ENCODE measurements around the gene MS4A7.

MS4A7 gene

DNA sequence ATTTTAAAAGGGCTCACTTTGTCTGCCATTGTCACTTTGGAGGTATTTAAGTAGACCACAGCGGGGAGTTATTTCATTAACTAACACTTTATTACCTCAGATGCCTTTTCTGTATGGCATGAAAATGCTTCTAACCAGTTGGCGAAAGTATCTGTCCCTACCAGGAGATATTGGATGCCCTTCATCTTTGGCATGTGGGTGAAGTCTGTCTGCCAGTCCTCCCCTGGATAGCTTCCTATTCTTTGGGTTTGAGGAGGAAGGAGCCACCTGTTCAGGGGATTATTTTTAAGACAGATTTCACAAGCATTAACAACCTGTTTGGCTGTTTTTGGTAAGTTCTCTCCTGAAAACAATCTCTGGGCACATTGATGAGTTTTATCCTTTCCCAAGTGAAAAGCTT lies 34.2 kb upstream of the MS4A7 start:
- DNase-seq (ENCODE audit: low spot score) = no peak
- TF ChIP-seq, protein P1, sequence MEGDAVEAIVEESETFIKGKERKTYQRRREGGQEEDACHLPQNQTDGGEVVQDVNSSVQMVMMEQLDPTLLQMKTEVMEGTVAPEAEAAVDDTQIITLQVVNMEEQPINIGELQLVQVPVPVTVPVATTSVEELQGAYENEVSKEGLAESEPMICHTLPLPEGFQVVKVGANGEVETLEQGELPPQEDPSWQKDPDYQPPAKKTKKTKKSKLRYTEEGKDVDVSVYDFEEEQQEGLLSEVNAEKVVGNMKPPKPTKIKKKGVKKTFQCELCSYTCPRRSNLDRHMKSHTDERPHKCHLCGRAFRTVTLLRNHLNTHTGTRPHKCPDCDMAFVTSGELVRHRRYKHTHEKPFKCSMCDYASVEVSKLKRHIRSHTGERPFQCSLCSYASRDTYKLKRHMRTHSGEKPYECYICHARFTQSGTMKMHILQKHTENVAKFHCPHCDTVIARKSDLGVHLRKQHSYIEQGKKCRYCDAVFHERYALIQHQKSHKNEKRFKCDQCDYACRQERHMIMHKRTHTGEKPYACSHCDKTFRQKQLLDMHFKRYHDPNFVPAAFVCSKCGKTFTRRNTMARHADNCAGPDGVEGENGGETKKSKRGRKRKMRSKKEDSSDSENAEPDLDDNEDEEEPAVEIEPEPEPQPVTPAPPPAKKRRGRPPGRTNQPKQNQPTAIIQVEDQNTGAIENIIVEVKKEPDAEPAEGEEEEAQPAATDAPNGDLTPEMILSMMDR (IDR thresholded peaks at IDR 0.05; ENCODE audit: extremely low read depth, missing control alignments) = no peak

DNA sequence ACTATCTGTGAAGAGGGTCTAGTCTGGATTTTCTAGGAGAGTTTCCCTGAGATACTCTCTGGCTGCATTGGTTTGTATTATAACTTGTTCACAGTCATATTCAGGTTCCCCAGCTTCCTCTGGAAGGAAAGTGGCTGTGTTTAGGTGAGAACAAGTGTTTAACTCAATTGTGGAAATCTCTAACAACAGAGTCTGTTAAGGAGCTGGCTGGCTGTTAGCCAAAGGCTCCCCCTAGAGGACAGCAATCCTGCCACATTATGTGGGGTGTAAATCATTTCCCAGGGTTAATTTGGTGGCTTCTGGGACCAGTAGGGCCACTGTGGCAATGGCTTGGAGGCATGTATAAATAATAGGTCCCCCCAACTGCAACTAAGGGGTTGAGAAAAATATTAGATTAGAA lies 32.8 kb upstream of the MS4A7 start:
- TF ChIP-seq, protein P1 (IDR thresholded peaks at IDR 0.05; ENCODE audit: extremely low read depth, missing control alignments) = peak; percentile 67
- DNase-seq (ENCODE audit: low spot score) = peak; percentile 19

DNA sequence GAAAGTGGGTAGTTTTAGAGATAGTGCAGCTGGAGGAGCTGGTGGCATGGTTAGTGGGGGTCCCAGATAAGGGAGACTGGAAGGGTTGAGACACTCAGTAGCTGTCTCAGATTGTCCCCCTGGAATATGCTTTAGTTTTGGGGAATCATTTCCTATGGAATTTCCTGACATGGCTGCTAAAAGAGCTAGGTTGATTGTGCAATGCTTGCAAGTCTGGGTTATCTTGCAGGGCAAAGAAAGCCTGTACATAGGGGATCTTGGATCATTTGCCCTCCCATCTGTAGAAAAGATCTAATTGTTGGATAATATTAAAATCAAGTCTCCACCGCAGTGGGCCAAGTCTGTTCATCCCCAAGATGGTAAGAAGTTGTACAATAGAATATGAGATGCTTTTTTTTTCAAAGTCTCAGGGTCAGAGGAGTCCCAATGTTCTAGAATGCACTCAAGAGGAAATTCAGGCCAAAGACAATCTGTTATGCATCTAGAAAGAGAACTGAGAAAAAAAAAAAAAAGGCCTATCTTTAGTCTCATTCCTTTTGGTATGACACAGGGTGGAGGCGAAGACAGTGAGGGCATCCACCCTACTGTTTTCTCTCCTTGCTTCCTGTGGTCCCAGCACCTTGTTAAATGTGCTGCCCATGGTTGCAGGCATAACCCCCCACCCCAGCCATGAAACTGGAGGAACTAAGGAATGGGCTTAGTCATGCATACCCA lies 31.1 kb upstream of the MS4A7 start:
- DNase-seq (ENCODE audit: low spot score) = peak; percentile 16
- TF ChIP-seq, protein P1 (IDR thresholded peaks at IDR 0.05; ENCODE audit: extremely low read depth, missing control alignments) = no peak

DNA sequence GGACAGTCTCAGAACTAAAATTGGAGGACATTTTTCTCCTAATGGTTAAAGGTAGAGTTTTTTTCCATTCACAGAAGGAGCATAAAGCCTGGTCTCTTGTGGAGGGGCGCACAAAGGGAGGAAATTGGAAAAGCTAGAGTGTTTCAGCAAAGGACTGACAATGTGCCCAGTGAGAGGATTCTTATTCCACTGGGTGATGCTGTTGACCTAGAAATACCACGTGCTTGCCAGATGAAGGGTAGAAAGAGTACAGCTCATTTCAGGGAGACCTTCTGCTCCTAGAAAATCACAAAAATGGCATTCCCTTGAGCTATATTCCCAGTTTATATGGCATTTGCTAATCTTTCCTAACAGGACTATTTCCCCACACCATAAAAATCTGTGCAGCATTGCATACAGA lies 30.2 kb upstream of the MS4A7 start:
- no peak for DNase-seq (ENCODE audit: low spot score)
- TF ChIP-seq, protein P1 (IDR thresholded peaks at IDR 0.05; ENCODE audit: extremely low read depth, missing control alignments) = no peak

DNA sequence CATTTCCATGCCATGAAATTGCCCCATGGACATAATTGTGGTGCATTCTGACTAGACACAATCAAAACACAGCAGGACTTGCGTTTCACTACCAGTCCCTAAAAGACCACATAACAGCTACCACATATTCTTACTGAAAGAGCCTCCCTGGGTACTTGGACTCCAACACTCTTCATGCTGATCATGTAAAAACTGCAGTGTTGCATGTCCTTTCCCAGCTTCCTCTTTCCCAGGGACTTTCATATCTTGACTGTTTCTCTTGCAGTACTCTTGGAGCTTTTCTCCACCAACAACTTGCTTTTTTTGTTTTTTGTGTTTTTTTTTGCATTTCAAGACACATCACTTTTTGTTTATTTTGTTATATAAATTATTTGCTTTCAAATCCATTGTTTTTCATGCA lies 28.3 kb upstream of the MS4A7 start:
- TF ChIP-seq, protein P1 (IDR thresholded peaks at IDR 0.05; ENCODE audit: extremely low read depth, missing control alignments) = no peak
- DNase-seq (ENCODE audit: low spot score) = no peak

DNA sequence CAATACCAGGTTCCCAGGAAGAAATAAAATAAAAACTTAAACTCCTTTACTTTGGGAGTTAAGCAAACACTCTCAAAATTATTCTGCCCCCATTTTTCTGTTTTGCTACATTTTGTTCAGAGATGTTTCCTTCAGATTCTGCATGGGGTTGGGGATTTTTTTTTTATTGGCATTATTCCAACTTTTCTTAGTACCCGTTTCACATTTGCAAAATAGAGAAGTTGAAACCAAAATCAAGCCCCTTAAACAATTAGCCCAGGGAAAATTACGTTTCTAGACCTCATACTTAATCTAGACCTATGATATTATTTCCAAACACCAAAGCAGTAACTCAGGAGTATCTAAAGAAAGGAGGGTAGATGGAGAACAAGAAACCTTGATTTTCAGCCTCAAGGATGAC lies 20.6 kb upstream of the MS4A7 start:
- DNase-seq (ENCODE audit: low spot score) = no peak
- TF ChIP-seq, protein P1 (IDR thresholded peaks at IDR 0.05; ENCODE audit: extremely low read depth, missing control alignments) = no peak

DNA sequence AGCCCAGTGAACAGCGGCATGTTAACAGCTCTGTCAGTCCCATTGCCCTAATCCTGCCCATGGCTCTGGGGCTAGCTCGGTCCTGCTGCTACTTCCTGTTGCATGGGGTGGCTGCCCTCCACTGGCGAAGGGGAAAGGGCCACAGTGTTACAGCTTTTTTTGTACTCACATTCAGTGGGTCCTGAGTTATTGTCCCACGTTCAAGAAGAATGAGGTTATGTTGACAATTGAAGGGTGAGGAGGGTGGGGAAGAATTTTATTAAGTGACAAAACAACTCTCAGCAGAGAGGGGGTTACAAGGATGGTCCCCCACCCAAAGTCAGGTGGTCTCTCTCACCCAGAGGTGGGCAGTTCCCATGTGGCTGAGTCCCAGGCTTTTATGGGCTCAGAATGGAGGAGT lies 17.7 kb upstream of the MS4A7 start:
- no peak for DNase-seq (ENCODE audit: low spot score)
- TF ChIP-seq, protein P1 (IDR thresholded peaks at IDR 0.05; ENCODE audit: extremely low read depth, missing control alignments) = no peak
